Measurements from ENCODE around the gene SLC9A3.

DNA sequence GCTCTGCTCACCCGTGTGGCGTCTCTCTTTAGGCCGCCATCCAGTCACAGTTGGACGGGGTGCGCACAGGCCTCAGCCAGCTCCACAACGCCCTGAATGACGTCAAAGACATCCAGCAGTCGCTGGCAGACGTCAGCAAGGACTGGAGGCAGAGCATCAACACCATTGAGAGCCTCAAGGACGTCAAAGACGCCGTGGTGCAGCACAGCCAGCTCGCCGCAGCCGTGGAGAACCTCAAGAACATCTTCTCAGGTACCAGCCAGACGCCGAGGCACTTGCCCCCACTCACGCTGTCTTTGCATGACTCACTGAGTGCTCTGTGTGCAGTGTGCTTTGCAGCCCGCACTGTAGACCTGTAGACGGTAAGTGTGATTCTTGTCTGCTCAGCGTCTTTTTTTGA, 76.7 kb downstream of the SLC9A3 start:
- no peak for TF ChIP-seq ARNTL (CRISPR knock-in tag; IDR thresholded peaks at IDR 0.05; ENCODE audit: borderline replicate concordance, low read depth)
- TF ChIP-seq ZNF70 (CRISPR knock-in tag; IDR thresholded peaks at IDR 0.05): no peak
- TF ChIP-seq ISL1 (CRISPR knock-in tag; IDR thresholded peaks at IDR 0.05): no peak
- no peak for TF ChIP-seq ZFP30 (CRISPR knock-in tag; IDR thresholded peaks at IDR 0.05)
- TF ChIP-seq ZC3H10 (CRISPR knock-in tag; IDR thresholded peaks at IDR 0.05): no peak
- no peak for TF ChIP-seq PATZ1 (CRISPR knock-in tag; IDR thresholded peaks at IDR 0.05; ENCODE audit: borderline replicate concordance)

Data from SK-N-SH treated with all-trans-retinoic acid at 6 μM for 48 hours (cell line).